NB4 (cell line): ENCODE data around the gene DCLRE1B.

ENCODE experiments used
- CTCF ChIP-seq: IDR thresholded peaks from one replicate; pipeline ENCODE4 v1.5.1; 2012; ENCODE audit warnings: low read depth, low read length
- POLR2A ChIP-seq: IDR thresholded peaks from 2 replicates; pipeline ENCODE4 v1.6.1; 2011; ENCODE audit warnings: mild to moderate bottlenecking; ENCODE audit not compliant: insufficient read length; ENCODE audit errors: extremely low read depth

- TF ChIP-seq POLR2A (no peak), CTCF (no peak)
Observed at GRCh38 chr1:113872219-113872935, 32.7 kb upstream of the DCLRE1B start.
